Stimulated activated CD4-positive, alpha-beta T cell treated with anti-CD3 and anti-CD28 coated beads, TNF-alpha, amount 100 ng/mL, for 48 hours (primary cell): ENCODE data around the gene TPRN.

ENCODE experiments used
- DNase-seq, 3 donors: peaks; one replicate each; pipeline ENCODE4 v3.0.0-alpha.2; 2020; ENCODE audit warnings: low read depth in 3 of 3

TPRN gene

GRCh38 chr9:137173796-137174664, 26.5 kb downstream of the TPRN start:
- DNase-seq: no peak

- no peak for DNase-seq
Measured at GRCh38 chr9:137172901-137173795, 27.4 kb downstream of the TPRN start.

- no peak for DNase-seq
Measured at GRCh38 chr9:137171149-137171900, 29.2 kb downstream of the TPRN start.

DNA sequence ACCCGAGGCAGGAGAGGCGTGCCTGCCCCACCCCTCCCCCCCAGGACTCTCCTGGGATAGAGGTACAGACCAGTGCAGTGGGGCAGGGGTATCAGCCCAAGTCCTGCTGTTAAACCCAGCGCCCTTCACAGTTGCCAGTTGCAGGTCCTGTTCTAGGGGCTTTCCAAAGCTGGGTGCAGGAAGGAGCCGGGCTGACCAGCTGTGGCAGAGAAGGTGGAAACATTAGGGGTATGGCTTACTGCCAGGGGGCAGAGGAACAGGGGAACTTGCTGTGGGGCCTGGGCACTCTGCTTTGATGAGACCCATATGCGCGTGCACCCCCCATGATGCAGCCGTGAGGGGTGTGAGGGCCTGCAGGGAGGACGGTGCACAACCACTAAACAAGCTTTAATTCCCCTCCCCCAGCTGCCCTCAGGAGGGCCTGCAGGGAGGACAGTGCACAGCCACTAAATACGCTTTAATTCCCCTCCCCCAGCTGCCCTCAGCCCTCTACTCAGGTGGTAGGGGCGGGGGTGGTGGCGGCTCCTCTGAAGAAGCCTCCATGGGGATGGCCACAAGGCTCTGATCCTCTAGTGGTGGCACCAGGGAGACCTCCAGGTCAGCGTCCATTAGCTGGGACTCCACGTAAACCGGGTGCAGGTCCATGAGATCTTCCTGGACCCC, 29.9 kb downstream of the TPRN start:
- no peak for DNase-seq

GRCh38 chr9:137169896-137170358, 30.6 kb downstream of the TPRN start, which contains the start of gene LRRC26:
Gene LRRC26, minus strand, starts transcription at chr9:137170051. Its CDS starts 108 bp downstream, at chr9:137169943.
- DNase-seq: no peak

DNA sequence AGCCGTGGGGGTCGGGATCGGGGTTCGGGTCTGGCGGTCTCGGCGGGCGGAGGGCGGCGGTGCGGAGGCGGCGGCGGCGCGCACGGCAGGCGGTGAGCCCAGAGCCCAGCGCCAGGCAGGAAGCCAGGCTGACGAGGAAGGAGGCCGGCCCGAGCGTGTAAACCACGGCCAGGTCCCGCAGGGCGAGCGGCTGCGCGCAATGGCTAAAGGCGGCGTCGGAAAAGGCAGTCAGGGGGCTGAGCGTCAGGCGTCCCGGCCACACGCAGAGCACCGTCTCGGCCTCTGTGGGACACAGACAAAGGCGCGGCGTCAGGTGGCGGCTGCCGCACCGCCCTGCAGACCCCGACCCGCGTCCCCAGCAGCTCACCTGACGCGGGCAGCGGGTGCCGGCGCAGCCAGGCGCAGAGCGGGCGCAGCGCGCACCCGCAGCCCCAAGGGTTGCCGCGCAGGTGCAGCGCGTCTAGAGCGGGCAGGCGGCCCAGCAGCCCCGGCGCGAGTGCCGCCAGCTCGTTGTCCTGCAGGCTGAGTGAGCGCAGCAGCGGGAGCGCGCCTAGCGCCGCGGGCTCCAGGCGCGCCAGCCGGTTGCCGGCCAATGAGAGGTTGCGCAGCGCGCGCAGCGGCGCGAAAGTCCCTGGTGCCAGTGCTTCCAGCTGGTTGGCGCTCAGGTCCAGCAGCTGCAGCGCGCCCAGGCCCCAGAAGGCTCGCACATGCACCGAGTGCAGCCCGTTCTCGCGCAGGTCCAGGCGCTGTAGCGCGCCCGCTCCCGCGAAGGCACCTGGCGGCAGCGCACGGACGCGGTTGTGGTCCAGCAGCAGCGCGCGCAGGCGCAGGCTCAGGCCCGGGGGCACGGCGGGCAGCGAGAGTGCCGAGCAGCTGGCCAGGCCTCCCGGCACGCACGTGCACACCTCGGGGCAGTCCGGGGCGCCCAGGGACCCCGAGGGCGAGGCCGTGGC, 31.4 kb downstream of the TPRN start:
- no peak for DNase-seq

GRCh38 chr9:137168573-137168903, 32.0 kb downstream of the TPRN start:
- DNase-seq: no peak

DNA sequence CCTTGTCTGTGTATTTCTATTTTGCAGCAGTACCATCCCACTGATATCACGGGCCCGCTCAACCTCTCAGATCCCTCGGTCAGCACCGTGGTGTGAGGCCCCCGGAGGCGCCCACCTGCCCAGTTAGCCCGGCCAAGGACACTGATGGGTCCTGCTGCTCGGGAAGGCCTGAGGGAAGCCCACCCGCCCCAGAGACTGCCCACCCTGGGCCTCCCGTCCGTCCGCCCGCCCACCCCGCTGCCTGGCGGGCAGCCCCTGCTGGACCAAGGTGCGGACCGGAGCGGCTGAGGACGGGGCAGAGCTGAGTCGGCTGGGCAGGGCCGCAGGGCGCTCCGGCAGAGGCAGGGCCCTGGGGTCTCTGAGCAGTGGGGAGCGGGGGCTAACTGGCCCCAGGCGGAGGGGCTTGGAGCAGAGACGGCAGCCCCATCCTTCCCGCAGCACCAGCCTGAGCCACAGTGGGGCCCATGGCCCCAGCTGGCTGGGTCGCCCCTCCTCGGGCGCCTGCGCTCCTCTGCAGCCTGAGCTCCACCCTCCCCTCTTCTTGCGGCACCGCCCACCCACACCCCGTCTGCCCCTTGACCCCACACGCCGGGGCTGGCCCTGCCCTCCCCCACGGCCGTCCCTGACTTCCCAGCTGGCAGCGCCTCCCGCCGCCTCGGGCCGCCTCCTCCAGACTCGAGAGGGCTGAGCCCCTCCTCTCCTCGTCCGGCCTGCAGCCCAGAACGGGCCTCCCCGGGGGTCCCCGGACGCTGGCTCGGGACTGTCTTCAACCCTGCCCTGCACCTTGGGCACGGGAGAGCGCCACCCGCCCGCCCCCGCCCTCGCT, 32.6 kb downstream of the TPRN start:
- DNase-seq: no peak

GRCh38 chr9:137167277-137167746, 33.2 kb downstream of the TPRN start:
- DNase-seq: no peak

- DNase-seq: no peak
Measured at GRCh38 chr9:137166380-137167229, 33.9 kb downstream of the TPRN start.

- no peak for DNase-seq
Measured at GRCh38 chr9:137165250-137165836, 35.2 kb downstream of the TPRN start.

DNA sequence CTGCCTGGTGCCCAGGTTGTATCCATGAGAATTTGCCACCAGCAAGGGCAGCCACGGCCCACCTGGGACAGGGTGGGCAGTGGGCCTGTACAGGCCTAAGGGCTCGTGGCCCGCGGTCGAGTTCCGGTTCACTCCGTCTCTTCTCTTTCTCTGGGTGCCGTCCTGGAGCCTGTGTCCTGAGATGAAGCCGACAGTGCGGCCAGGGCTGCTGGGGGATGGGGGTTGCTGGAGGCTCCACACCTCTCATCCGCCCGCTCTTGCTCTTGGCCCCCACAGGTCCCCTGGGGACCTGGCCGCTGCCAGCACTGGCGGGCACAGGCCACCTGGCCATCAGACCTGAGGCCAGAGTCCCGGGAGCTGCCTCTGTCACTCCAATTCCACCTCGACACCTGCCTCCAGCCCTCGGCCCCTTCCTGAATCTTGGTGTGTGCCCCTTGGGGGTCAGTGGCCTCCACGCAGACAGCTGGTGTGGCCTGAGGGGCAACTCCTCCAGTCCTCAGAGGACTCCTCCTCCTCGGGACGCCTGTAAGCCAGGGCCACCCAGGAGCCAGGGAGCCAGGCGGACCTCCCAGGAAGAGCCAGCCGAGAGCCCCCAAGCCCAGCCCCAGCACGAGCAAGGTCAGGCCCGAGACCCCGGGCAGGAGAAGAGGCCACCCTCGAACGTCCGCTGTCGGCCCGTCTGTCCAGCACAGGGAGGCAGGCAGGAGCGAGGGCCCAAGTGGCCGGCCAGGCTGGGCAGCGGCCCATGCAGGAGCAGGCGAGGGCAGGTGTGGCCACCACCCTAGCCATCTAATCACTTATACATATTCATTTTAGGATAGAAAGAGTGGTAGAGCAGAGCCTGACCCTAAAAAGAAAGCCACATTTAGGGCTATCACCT, 35.9 kb downstream of the TPRN start:
- no peak for DNase-seq

DNA sequence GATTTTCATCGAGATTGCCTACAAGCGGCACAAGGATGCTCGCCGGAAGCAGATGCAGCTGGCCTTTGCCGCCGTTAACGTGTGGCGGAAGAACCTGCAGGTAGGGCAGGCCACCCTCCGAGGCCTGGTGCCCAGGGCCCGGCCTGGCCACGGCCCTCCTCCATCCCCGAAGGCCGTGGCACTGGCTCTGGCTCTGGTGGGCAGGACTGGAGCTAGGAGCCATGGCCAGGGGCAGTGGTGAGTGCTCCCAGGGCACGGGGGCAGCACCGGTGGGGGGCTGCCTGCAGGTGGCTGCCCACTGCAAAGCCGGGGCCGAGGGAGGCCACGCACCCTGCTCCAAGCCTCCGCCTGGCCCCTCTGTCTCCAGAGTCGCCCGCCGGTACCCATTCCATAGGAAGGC, 36.7 kb downstream of the TPRN start:
- no peak for DNase-seq

- DNase-seq: no peak
Measured at GRCh38 chr9:137163365-137163715, 37.2 kb downstream of the TPRN start.

- DNase-seq: no peak
Measured at GRCh38 chr9:137162505-137163364, 37.8 kb downstream of the TPRN start.
